ENCODE measurements around the gene ING3.

The ING3 gene

DNA sequence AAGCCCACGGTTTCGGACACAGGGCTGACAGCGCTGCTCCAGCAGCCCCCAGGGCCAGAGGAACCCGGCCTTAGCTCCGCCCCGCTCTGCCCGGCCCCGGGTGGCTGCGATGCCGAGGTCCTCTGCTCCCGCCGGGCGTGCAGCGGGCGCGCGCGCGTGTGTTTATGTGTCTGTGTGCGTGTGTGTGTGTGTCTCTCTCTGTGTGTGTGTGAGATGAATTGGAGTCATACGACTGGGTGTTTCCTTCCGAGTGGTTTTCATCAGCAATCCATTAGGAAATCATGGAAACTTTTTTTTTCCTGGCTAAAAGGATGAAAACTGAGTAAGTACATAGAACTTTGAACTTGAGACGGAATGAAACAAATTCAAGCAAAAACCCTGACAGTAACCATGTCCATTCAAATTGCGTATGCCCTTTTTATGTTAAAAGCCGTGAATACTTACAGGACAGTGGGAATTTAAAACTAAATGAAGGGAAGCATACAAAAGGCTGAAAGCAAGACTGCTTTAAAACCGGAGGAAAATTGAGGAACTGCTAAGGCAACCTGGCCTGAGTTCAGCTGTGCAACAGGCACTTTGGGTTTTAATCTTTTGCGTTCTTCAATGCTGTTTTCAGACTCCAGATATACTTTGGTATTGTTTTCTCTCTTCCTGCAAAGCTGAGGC lies 38.1 kb downstream of the ING3 start, which contains the start of gene CPED1:
TSS of gene CPED1 (plus strand) at position 121 of the 666 bp plus-strand sequence. CDS start 911 bp downstream, outside the sequence.
- peak; percentile 16 to 23 for DNase-seq (ENCODE audit: low read depth in 2 of 2)

DNA sequence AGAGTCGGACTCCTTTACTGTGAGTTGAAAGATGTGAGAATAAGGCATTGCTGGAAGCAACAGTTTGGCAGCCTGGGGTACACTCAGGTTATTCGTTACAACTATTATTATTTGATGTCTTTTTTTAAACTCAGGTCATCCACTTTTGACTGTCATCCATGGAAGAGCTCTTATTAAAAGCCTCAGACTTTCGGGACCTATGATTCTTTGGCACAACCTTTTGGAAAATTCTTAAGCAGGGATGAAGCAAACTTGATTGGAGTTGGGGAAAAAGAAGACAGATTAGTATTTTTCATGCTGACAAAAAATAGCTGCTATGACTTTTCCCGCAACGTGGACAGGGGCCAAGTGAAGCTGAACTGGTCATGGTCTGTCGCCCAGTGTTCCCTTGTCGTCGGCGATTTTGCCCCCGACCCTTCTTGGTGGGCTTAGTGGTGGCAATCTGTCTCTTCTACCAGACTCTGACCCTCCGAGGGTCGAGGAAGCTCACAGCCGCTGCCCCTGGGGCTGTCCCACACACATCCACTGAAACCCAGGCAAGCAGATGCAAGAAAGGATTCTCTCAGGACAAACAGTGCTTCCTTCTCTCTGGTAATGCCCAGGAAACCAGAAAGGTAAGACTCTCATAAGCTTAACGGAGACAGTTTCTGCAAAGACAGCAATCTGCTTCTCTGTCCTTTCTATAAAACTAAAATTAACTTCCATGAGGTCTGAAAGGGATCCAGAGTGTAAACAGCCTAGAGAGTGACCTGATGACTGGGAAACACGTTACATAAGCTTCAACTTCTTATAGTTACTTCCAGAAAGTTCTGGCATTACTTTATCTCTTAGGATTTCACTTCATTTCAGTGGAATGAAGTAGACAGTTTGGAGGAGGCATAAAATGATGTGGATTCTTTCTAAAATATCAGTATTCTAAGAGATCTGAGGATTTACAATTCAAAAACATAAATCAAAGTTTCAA lies 39.0 kb downstream of the ING3 start:
- DNase-seq (ENCODE audit: low read depth in 2 of 2): no peak

DNA sequence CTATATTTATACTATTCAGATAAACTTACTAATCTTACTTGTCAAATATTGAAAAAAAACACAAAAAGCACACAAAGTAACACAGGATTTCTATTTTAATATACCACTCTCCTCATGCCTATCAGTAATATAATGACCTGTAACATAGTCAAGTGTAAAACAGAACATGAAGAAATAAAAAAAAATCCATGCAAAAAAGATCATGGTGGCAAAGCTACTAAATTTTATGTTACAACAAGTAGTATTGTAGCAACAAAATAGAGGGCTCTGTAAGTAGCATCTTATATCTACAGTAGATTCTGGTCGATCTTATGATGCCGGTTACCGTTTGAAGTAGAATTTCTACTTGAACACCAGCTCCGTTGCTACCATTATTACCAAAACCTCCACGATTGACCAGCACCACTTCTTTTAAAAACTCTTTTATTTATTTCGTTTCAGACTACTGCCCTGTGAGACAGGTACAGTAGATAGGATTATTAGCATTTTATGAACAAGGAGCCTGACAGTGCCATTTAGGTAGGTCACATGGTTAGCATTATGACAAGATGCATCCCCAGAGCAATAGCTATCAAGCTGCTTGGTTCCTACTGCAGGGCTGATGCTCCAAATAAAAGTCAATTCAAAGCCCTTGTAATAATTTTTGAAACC lies 40.0 kb downstream of the ING3 start:
- no peak for DNase-seq (ENCODE audit: low read depth in 2 of 2)

DNA sequence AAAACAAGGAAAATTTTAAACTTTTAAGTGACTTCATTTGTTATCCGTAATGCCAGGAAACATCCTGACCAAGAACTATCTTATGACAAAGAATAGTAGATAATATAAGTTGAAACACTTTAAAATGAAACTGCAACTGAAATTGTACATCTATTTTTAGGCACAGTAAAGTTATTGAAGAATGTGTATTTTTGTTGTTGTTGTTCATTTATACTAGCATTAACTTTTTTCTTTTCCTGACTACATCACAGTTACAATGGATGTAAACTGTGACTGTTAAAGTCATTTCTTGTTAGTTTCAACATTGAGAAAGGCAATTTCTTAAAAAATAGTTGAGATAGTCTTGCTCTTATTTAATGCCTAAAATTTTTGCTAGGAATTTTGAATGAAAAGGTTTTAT lies 40.6 kb downstream of the ING3 start:
- no peak for DNase-seq (ENCODE audit: low read depth in 2 of 2)

DNA sequence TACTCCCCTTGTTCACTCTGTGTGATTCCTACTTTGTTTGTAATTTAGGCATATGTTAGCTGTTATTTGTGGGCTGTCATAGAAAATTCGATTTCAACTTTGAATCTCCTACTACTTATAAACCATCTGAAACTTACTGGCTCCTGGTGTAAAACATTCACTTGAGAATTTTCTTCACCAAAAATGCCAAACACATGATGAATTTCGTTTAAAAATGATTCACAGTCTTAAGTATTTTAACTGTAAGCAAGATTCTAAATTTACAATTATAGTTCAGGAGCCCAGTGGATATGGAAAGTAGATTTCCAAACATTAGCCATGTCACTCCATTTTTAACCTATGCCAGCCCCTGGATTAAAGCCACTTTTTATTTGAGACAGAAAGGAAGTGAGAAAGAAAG lies 41.0 kb downstream of the ING3 start:
- DNase-seq (ENCODE audit: low read depth in 2 of 2): no peak

DNA sequence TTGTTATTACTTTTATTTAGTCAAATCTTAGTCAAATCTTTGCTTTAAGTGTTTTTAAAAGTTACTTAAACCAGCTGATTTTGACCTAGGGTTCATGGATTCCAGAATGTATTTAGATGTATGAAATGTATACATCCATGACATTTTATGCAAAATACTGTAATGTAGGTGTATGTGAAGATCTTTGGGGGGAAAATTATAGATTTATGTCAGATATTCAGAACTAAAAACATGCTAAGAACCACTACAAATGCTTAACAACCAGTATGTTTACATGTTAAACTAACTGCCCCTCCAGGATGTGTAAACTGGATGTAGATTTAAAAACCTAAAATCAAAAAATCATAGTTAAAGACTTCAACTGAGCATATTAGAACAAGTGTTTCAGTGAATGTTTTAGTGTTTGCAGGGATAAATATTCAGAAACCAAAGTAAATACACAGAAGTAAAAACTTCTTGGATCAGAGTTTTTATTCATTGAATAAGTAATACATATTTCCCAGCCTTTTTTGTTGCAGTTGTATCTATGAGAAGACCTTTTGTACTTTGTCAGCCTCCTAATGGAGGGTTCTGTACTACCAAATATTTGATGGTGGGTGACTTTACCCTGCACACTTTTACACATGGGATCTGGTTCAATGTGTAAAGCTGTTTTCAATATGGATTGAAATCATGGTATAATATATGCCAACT lies 41.8 kb downstream of the ING3 start:
- DNase-seq (ENCODE audit: low read depth in 2 of 2): no peak

DNA sequence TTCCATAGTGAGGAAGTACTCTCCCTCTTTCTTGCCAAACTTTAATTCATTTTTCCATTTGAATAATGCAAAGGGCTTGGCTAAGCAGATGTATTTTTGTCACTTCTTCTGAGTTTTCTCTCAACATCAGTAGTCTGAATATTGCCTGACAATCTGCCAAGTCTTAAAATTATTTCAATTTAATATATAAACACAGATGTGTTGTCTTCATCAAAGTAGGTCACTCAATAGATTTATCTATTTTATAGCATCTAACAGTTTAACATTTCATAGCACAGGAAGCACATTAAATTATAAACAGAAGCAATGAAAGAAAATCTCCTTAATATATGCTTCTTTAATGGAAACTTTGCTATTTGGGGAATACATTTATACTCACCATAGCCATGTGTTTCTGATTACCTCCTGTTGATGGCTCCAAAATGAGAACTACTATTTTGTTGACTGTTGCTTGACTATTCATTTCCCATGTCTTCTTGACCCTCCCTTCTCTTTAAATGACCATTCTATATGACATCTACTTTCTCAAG lies 42.5 kb downstream of the ING3 start:
- DNase-seq (ENCODE audit: low read depth in 2 of 2): no peak

DNA sequence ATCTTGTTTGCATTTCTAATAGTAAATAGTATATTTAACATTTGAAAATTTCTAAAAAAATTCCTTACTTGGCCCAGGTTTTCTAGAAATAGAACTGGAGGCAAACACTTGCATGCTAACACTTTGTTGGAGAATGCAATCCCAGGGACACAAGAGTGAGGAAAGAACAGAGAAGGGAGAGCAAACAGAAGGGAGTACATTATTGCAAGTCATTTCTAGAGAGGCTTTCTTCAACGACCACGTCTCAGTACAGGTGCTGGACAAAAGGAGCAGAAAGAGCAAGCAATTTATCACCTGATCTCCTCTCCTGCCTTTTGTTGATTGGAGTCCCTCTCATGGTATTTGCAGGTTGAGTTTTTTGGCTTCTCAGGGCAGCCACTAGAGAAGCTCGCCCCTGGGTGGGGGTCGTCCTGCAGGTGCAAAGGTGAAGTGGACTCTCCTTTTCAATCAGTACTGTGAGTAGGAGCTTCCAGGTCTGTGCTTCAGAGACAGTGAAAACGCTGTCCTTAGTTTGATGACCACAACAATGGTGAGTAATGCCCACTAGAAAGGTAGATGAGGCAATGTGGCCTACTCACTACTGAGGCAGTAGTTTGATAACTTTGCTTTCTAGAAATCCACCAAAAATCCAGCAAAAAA lies 43.1 kb downstream of the ING3 start:
- DNase-seq (ENCODE audit: low read depth in 2 of 2): no peak

DNA sequence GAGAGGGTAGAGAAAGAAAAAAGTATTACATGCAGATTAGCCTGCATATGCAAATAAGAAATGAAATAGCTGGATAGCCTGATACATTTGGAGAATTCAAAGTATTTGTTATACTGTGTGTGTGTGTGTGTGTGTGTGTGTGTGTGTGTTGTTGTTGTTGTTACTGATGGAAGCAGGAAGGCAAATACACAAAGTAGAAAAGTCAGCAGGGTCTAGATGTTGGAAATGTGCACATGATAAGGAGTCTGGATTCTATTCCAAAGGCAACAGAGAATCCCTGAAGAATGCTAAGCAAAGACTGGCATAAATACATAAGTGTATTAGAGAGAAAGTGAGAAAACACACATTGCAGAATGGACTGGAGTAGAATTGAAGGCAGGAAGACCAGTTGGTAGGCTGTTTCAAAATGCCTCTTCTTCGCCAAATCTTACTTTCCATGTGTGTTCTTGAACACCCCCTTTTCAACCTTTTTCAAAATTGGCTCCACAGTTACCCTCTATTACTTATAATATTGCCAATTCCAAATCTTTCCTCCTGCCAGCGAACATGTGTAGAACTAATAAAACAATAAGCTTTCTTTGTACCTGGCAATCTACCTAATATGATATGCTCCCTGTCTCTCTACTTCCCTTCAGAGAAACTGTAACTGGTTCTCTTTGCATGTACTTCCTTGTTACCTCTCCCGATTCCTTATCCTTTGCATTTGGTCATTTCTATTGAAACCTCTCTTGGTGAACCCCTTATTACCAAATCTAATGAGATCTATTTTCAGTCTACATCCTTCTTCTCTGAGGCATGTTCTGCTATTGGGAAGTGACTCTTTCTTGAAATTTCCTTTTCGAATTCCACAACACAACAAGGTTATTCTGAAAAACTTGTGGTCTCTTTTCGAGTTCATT lies 44.2 kb downstream of the ING3 start:
- DNase-seq (ENCODE audit: low read depth in 2 of 2): no peak

DNA sequence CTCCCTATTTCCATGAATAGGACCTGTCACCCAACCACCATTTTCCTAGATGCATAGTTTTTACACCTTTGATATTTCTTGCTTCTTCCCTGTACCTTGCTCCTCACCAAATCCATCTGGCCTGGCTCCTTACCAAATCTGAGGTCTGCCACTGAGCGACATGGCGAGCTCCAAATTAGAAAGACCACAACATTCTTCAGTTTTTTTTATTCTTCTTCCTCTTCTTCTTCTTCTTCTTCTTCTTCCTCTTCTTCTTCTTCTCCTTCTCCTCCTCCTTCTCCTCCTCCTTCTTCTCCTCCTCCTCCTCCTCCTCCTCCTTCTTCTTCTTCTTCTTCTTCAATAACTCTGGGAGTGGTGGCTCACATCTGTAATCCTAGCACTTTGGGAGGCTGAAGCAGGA lies 45.1 kb downstream of the ING3 start:
- no peak for DNase-seq (ENCODE audit: low read depth in 2 of 2)

DNA sequence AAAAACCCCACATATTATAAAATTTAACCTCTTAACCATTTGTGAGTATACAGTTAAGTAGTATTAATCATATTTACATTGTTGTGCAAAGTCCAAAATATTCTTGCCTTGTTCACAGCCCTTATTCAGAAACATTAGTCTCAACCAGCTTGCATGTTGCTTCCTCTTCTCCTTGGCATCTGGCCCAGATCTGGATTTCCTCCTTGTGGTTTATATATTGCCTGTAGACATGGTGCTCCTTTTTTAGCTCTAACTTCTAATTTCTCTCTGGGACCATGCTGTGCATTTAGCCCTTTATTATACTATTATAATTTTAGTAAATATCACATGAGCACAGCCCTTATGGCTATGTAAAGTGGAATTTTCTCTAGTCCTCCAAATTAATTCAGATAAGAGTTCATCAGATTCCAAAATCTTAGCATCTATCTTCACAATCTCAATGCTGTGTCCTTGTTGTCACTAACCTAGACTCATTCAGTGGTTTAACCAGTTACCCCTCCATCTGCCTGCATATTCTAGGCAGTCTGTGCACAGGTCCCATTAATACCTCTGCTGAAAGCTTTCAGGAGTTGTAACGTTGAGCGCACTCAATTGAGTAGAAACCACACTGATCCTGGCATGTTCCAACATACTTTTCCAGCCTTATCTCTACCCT lies 45.9 kb downstream of the ING3 start:
- no peak for DNase-seq (ENCODE audit: low read depth in 2 of 2)

DNA sequence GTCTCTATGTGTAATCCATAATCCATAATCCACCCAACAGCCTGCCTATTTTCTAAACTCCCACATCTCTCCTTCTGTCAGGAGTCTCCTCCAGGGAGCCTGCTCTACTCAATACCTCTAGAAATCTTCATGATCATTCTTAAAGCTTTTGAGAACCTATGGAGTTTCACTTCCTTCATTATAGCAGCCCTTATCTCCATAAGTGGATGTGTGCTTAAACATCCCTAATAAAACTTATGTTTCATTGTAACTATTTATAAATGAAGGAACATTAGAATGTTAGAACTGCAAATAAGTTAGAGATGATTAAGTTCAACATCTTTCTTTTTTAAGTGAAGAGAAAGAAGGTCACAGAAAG lies 46.4 kb downstream of the ING3 start:
- no peak for DNase-seq (ENCODE audit: low read depth in 2 of 2)

DNA sequence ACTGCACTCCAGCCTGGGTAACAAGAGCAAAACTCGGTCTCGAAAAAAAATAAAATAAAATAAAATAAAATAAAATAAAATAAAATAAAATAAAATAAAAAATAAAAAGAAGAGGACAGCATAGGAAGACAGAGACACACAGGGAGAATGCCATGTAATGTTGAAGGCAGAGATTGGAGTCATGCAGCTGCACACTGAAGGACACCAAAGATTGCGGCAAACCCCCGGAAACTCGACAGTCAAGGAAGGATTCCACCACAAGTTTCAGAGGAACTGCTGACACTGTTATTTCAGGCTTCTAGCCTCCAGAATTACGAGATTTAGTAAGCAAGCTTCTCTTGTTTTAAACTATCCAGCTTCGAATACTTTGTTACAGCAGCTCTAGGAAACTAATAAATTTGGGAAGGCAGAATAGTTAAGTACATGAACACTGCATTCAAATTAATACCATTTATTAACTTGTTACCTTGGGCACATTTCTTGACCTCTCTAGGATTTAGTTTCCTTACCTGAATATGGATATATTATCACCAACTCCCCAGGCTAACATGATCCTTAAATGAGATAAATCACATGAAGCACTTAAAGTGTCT lies 47.4 kb downstream of the ING3 start:
- no peak for DNase-seq (ENCODE audit: low read depth in 2 of 2)

DNA sequence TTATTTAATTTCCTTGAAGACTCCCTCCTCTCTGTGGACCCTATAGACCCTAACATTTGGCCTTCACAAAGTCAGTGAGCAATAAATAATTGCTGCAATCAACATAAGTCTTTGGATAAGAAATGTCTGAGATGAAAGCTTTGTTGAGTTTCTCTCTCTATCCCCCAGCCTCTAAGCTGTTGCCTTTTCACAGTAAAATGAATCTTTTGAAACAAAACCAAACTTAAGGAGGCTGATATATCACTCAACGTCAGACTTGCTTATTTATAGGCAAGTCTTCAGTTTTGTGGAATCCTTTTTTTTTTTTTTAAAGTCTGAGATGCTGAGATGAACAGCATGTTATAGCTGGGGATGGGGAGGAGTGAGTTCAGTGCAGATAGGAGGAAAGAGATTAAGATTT lies 47.9 kb downstream of the ING3 start:
- no peak for DNase-seq (ENCODE audit: low read depth in 2 of 2)

DNA sequence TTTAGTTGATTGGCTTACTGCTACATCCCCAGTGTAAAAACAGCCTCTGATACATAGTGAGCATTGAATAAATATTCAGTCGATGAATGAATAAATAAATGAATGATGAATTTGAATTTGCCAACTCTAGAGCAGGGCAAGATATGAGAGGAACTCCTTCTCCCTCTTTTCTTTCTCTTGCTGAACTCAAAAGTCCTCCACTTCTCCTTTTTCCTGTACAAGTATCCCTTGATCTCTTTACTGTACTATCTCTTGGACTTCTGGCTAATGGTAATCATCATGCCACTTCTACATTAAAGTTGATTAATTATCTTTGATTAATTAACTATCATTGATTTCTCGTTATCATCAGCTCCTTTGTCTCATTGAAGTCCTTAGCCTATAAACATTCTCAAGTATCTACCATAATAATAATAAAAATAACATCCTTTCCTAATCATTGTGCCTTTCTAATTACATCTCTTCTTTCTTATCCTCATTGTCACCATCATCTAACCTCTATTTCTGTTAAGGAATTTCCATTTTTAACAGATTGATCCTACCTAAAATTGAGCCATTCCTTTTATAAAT lies 48.5 kb downstream of the ING3 start:
- no peak for DNase-seq (ENCODE audit: low read depth in 2 of 2)

DNA sequence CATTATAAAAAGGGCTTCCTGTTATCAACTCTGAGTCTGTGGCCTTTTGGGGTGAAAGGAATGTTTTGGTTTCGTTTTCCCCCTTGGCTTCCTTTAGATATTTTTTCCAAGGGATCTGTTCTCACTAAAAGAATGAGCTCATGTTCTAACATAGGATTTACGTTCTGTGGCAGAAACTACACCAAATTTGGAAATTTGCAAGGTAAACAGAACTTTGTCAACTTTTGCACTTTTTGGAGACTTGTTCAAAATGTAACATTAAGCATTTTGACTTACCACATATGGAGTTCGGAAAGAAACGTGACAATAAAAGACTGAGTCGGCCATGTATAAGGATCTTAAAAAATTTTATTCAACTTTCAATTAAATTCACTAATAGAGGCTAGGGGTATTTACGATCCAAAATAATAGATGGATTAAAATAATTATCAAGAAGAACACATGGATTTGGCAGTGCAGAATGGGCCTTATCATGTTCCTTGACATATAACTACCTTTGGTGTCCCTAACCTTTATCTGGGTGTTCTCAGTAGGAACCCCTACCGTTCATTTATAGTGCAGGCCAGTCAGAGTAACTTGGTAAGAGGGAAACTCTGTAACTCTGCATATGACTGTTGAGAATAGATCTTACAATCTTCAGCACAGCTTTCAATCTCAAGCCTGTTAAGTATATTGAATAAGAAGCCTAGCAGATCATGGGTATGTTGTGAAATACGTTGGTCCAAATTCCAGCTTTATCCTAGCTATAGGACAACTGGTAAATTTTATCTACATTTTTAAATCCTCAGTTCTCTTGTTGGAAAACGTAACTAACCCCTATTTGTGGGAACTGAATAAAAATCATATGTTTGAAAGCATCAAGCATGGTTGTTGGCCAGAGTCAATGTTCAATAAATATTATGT lies 49.8 kb downstream of the ING3 start:
- no peak for DNase-seq (ENCODE audit: low read depth in 2 of 2)

DNA sequence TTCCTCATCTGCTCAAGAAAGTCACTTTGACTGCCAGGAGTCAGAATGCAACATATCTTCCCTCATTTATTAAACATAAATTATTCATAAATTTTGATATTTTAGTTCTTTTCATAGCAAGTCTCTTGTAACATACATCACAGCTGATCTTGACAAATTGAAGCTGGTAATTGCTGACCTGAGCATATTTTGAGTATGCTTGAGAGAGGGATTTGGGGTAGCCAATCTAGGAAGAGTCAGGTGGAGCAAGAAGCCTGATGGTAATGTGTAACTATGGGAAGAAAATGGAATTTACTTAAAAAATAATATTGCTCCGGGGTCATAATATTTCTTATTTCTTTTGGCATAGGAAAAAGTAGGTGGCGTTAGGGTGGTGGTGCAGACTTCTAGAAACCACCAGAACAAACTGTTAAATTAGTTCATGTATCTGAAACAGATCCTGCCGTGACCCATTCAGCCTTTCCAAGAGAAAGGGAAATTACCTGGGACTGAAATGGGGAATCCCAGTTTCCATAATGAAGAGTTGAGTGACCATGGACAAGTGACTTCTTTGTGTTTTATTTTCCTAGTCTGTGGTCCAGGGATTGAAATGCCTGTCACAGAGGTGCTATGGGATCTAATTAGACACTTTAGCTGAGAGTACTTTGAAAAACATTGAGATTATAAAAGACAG lies 50.8 kb downstream of the ING3 start:
- no peak for DNase-seq (ENCODE audit: low read depth in 2 of 2)

Measured in stimulated activated CD8-positive, alpha-beta memory T cell treated with anti-CD3 and anti-CD28 coated beads, Interleukin-2, amount 100 ng/mL, for 48 hours (primary cell).